Stimulated activated CD8-positive, alpha-beta memory T cell treated with anti-CD3 and anti-CD28 coated beads, Interleukin-2, amount 100 ng/mL, for 48 hours (primary cell): ENCODE results near the gene GCNA.
"Not testable (repeated sequence)": the region's sequence is repeated elsewhere in the genome, so short reads cannot be mapped to it uniquely, and the experiment has no call there.

Source experiments
- DNase-seq, 2 donors: peaks; one replicate each; pipeline ENCODE4 v3.0.0-alpha.2; 2020; ENCODE audit warnings: low read depth in 2 of 2

The GCNA gene

DNA sequence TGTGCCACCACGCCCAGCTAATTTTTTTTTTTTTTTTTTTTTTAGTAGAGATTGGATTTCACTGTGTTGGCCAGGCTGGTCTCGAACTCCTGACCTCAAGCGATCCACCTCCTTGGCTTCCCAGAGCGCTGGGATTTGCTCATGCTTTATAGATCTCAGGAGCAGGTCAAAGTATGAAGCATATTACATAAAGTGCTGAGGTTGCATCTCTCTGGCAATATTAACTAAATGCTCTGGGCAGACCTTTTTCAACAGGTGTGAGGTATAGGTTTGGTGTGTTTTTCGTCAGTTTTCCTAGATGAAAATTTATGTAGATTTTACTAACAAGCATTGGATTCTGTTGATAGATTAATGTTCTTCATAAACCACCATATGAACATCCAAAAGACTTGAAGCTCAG lies 19.3 kb upstream of the GCNA start:
- no peak for DNase-seq

DNA sequence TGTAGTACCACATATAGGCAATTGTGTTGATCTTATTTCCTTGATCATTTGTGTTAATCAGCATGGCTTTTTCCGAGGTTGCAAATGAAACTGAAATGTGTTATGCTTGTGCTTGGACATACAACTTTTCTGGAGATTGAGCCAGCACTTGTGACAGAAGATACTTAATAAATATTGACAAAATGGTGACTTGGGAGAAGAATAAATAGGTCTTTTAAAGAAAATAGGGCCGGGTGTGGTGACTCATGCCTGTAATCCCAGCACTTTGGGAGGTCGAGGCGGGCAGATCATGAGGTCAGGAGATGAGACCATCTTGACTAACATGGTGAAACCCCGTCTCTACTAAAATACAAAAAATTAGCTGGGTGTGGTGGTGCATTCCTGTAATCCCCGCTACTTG lies 18.5 kb upstream of the GCNA start:
- DNase-seq = not testable (repeated sequence)

DNA sequence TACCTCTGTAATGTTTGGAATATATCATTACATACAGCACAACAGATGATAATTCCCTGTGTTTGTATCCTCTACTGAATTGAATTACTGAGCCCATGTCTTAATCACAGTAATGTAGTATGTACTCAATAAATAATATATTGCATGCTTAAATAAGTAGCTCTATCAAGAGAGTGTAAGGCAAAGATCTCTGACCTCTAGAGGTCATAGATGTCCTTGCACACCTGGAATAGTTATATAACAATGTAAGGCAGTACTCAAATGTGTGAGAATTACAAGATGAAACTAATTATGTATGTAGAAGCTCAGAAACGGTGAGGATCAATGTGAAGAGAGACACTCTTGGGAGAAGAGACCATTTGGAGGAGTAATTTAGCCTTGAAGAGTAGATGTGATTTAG lies 14.3 kb upstream of the GCNA start:
- no peak for DNase-seq

DNA sequence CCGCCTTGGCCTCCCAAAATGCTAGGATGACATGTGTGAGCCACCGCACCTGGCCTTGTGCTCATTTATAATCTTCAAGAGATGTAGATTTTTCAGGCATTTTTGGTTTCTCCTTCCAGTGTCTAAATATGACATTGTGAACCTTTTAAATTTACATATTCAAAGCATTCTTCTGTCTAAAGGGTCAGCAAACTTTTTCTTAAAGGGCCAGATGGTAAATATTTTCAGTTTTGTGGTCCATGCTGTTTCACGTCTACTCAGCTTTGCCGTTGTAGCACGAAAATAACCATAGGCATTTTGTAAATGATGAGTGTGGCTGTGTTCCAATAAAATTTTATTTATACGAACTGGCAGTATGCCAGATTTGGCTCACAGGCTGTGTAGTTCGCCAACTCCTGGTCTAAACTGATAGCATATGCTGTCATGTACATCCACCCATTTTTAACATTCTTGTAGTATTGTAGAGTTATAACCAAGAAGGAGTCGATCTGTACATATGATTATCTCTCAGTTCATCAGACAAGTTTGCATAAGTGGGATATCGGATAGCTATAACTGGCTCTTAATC lies 12.7 kb upstream of the GCNA start:
- no peak for DNase-seq

DNA sequence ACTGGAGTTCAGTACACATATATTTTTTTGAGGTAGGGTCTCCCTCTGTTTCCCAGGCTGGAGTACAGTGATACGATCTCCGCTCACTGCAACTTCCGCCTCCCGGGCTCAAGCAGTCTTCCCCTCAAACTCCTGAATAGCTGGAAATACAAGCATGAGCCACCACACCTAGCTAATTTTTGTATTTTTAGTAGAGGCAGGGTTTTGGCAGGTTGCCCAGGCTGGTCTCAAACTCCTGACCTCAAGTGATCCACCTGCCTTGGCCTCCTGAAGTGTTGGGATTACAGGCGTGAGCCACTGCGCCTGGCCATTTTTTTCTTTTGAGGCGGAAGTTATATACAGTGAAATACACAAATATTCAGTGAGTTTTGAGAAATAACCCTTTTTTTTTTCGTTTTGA lies 6.8 kb upstream of the GCNA start:
- not testable (repeated sequence) for DNase-seq

DNA sequence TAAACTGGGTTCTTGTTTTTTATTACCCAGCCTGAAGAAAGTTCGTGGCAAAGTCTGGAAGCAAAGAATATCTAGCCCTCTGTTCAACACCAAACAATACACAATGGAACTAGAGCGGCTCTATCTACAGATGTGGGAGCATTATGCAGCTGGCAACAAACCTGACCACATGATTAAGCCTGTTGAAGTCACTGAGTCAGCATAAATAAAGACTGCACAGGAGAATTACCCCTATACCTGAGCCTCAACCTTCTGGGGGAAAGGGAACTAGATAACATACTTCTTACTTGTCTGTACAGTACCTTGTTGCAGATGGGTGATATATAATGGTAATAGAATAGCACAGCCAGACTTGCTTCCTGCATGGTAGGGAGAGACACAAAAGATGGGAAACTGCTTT lies 4.6 kb upstream of the GCNA start:
- no peak for DNase-seq

DNA sequence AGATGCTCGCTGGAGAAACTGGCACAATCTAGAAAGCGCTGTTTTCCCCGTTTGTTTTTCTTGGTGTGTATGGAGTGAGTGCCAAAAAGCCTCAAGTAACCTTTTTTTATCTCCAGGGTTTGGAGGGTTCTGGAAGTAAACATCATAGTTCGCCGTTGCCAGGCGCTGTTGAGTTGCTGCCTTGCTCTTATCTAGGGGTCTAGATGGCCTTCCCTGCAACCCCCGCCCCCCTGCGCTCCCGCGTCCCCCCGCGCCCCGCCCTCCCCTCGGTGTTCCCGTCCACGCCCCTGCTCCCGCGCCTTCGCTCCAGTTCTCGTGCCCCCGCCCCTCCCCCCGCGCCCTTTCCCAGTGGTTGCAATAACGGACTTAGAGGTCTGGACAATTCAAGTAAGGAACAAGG lies 555 bp upstream of the GCNA start:
- no peak for DNase-seq

DNA sequence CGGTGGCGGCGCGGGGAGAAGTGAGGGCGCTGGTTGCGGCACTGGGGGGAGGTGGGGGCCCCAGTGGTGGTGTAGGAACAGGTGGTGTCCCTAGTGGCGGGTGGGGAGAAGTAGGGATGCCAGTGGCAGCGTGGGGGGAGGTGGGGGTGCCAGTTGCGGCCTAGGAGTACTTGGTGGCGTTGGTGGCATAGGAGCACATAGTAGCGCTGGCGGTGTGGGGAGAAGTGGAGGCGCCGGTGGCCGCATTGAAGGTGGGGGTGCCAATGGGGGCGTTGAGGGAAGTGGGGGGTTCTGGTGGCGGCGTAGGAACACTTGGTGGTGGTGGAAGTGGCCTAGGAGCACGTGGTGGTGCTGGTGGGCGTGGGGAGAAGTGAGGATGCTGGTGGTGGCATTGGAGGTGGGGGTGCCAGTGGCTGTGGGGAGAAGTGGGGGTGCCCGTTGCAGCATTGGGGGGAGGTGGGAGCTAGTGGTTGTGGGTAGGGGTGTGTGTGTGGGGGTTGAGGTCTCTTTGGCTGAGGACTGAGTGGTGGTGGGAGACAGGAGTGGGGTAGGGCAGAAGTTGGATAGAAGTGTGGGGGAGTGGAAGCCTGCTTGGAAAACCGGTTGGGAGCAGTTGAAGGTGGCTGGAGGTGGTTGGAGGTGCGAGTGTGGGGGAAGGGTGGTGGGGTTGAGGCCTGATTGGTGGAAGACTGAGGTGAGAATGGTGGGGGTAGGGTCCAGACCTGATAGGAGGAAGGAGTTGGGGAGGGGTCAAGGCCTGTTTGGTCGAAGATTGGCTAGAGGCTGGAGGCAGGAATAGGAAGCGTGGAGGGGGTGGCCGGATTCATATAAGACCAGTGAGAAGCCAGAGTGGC lies 1.1 kb downstream of the GCNA start:
- DNase-seq = no peak

DNA sequence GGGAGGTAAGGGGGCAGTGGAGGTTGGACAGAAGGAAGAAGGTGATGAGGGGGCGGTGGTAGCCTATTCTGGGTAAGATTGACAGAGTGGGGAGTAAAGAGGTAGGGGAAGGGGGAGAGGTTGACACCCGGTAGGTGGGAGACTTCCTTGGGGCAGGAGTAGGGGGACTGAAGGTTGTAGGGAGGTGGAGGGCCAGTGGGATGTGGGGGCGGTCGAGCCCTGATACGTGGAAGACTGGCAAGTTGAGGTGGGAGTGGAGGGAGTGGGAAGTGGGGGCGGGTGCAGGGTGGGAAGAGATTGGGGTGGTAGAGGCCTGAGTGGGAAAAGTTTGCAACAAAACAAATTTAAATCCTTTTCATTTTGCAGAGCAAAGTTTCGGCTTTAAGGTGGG lies 1.7 kb downstream of the GCNA start:
- no peak for DNase-seq

DNA sequence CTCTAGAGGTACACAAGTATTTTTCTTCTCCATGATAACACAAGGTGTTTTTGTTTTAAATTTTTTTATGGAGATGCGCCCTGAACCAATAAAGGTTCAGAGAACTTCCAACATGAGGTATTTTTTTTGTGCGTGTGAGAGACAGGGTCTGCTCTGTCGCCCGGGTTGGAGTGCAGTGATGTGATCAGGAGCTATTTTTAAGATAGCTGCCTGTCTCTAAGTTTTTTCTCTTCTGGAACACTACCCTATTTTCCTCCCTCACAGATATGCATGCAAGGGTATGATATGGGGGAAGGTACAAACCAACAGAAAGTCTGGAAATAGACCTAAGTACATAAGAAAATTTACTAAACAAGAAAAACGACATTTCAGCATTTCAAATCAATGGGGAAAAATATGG lies 3.0 kb downstream of the GCNA start:
- no peak for DNase-seq

DNA sequence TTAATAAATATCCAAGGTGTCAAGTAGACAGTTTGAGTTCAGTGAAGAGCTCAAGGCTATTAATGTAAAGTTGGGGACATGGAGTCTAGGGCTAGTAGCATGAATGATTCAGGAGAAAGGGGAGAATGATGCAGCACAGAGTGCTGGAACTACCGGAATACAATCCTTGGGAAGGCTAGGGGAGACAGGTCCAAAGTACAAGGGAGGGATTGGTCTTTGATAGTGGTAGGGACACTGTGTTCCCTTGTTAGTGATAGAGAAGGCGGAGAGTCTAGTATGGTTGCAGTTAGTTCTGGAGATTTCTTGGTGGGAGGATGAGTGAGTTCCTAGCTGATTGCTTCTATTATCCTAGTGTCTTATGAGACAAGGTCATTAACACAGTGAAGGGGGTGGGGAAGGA lies 8.7 kb downstream of the GCNA start:
- no peak for DNase-seq

DNA sequence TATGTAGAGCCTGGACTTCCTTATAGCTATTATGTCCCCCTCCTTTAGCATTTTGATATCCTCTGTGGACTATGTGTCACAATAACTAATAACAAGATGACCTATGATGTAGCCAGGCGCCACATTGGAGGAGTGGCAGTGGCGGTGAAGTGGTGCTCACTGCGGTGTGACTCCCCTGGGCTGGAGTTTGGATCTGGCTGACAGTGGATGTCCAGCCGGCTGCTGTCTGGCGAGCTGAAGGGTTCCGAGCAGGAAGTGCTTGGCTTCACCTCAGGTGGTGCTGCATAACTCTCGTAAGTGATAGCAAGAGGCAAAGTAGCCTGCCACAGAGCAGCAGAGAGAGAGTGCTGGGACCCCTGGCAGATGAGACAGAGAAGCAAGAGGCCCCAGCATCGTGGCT lies 15.0 kb downstream of the GCNA start:
- not testable (repeated sequence) for DNase-seq

DNA sequence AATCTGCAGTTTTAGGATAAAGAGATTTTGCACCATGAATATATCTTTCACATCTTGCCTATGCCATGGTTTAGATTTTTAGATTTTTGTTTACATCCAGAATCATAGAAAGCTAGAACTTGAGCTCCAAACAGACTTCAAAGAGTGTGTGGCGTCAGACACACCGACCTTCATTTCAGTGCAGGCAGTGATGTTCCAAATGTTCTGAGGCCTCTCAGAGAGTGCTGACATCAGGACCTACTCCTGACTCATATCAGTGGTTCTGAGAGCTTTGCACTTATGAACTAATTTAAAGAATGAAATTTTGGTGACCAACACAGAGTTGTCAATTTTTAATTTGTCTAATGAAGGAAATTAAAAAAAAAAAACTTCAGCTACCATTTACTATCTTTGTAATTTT lies 21.7 kb downstream of the GCNA start:
- DNase-seq = no peak

DNA sequence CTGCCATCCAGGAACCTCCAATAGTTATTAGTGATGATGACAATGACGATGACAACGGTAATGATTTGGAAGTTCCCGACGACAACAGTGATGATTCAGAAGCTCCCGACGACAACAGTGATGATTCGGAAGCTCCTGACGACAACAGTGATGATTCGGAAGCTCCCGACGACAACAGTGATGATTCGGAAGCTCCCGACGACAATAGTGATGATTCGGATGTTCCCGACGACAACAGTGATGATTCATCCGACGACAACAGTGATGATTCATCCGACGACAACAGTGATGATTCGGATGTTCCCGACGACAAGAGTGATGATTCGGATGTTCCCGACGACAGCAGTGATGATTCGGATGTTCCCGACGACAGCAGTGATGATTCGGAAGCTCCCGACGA lies 25.4 kb downstream of the GCNA start:
- DNase-seq = no peak

DNA sequence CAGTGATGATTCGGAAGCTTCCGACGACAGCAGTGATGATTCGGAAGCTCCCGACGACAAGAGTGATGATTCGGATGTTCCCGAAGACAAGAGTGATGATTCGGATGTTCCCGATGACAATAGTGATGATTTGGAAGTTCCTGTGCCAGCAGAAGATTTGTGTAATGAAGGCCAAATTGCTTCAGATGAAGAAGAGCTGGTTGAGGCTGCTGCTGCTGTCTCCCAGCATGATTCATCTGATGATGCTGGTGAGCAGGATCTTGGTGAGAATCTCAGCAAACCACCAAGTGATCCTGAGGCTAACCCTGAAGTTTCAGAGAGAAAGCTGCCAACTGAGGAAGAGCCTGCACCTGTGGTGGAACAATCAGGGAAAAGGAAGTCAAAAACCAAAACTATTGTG lies 25.9 kb downstream of the GCNA start:
- DNase-seq = no peak

DNA sequence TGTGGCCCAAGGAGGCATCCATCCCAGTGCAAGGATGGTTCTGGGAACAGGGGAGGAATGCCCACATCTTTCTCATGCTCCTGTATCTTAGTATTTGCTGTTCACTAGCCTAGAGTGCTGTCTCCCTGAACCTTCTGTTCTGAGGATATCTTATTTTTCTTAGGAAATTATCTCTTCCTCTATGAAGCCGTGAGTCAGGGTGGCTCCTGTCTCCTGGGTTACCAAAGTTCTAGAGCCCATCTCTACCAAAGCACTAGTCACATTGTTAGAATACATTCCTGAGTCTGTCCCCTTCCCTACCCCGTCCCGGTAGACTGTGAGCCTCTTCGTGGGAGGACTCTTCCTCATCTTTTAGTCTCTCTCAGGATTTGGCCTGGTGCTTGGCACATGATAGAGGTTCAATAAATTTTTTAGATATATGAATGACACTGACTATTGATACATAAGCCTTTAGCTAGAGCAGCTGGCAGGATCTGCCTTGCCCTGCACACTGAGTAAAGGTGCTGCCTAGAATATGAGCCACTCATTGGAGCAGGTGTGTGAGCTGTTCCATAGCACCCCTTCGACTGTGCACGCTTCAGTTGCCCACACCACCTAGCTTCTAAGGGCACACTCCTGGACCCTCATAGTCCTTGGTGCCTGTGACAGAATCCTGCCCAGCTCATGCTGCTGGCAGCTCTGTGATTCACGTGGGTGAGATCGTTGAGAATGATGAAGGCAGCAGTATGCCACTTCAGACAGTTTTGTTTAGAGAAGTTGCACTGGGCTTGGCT lies 26.7 kb downstream of the GCNA start:
- no peak for DNase-seq

DNA sequence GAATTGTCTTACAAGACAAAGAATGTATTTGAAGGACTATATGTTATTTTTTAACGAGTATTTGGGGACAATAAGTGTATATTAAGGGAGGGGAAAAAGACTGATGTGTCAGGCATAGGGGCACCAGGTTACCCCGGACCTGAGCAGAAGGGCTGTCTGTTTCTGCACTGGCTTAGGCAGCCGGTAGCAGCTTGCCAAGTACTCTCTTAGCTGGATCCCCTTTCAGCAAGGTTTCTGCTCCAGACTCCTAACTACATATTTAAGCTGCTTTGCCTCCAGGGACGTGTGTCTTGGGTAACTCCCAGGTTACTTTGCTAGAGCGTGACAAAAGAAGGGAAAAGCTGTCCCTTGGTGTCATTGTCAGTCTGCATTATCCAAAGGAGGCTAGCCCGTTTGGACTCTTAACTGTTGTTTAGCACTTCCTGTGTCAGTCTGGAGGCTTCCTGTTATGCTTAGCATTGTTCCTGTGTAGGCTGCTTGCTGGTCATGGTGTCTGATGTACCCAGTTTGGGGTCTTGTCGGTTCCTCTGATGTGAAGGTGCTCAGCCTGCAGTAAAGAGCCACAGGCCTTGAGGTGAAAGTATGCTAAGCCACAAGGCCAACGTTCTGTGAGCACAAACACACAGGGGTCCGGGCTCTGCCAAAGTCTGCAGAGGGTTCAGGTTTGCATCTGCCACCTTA lies 28.4 kb downstream of the GCNA start:
- DNase-seq = no peak

DNA sequence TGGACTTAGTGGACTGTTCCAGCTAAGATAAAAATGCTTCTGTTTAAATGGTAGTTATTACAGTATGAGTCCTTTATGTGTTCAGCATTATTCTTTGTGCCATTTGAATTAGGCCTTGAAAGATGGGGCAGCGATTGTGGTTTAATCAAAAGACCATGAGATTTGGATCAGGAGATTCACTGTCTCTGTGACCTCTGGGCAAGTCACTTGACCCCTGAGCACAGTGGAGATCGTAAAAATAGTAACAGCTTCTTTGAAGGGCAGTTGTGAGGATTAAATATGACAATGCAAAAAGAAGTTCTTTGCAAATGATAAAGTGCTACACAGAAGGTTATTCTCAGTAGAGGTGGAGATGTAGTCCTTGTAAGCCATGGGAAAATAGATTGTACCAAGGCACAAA lies 29.3 kb downstream of the GCNA start:
- no peak for DNase-seq

DNA sequence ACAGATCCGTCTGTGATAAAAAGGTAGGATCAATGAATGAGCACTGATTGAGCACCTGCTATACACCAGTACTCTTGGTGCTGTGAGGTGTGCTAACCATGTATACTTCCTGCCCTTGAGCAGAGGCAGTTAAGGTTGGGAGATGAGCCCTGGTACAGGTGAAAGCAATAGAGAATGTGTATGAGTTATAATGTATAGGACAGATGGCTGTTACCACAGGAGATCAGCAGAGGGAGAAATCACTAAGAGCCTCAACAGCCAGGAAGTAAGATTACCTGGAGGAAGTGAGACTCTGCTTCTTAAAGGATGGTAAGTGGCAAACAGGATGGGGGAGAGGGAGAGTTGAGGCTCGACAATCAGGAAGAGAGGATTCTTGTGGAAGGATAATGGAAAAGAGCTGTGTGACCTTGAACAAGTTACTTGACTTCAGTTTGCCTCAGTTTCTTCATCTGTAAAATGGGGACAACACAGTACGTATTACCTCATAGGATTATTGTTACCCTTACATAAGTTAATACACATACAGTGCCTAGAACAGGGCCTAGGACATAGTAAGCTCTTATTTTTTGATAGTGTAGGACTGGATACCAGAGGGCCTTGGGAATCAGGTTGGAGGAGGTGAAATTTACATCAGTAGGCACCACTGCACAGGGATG lies 31.0 kb downstream of the GCNA start:
- DNase-seq = no peak

DNA sequence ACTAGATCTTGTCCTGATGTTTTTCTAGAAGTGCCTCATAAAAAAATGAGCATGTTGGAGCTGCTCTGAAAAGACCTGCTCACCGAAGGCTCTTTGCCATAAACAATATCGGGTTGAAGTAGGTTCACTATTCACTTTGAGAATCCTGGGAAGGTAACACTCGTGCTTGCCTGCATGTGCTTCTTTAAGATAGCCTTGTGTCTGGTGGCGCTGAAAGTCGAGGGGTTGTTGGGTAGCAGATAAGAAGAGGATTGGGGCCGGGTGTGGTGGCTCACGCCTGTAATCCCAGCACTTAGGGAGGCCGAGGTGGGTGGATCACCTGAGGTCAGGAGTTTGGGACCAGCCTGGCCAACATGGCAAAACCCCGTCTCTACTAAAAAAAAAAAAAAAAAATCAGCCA lies 33.5 kb downstream of the GCNA start:
- not testable (repeated sequence) for DNase-seq

DNA sequence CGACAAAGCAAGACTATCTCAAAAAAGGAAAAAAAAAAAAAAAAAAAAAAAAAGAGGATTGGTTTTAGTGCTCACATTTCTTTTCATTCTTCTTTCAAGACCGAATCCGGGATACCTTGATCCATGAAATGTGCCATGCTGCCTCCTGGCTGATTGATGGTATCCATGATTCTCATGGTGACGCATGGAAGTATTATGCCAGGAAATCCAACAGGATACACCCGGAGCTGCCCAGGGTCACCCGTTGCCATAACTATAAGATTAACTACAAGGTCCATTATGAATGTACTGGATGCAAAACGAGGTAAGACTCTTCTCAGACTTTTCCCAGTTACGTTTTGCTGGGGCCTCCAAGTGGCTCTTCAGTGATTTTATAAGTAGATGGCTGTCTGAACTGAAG lies 34.0 kb downstream of the GCNA start:
- no peak for DNase-seq

DNA sequence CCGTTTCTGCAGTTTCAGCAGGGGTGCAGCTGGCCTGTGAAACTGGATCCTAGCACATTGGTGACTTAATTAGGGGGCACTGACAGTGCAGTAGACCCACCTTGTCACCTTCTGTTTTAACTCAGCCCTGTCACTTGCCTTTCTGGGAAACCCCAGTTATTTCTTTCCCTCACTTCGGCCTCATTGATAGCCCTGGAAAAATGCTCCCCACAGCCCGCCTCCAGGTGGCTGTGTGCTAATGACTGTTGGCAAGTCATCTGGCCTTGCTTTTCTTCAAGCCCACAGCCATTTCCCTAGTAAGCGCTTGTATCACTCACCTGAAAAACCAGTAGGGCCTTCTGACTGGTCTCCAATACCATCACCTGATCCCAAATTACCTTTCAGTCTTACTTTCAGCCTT lies 36.8 kb downstream of the GCNA start:
- no peak for DNase-seq
